Neural progenitor cell (in vitro differentiated cells): Measurements from ENCODE around the gene TCEANC.

Experiments
- EZH2 ChIP-seq: fragments of 200-600 bp; sonication (generic); IDR thresholded peaks from 2 replicates; pipeline ENCODE4 v1.6.1; 2017; ENCODE audit warnings: antibody characterized with exemption, mild to moderate bottlenecking, moderate library complexity
- TF ChIP-seq, protein P1 (sequence below): fragments of 200-600 bp; sonication (generic); IDR thresholded peaks from 2 replicates; pipeline ENCODE4 v1.5.1; 2017; ENCODE audit warnings: antibody characterized with exemption, mild to moderate bottlenecking

DNA sequence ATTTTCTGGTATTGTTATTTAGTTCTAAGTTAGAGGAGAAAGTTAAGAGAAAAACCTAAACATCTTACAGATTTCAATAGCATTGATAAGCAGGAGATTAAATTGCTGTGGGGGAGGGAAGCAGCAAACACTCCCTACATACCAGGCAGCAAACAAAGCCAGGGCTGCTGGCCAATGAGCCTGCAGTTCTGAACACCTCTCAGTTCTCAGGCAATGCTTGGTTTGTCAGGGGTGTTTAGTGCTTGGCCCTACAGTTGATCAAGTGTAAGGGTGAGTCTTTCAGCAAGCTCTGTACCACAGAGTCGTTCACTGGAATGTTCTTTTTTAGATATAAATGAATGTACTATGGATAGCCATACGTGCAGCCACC, 45.0 kb upstream of the TCEANC start:
- no peak for TF ChIP-seq EZH2
- TF ChIP-seq, protein P1, sequence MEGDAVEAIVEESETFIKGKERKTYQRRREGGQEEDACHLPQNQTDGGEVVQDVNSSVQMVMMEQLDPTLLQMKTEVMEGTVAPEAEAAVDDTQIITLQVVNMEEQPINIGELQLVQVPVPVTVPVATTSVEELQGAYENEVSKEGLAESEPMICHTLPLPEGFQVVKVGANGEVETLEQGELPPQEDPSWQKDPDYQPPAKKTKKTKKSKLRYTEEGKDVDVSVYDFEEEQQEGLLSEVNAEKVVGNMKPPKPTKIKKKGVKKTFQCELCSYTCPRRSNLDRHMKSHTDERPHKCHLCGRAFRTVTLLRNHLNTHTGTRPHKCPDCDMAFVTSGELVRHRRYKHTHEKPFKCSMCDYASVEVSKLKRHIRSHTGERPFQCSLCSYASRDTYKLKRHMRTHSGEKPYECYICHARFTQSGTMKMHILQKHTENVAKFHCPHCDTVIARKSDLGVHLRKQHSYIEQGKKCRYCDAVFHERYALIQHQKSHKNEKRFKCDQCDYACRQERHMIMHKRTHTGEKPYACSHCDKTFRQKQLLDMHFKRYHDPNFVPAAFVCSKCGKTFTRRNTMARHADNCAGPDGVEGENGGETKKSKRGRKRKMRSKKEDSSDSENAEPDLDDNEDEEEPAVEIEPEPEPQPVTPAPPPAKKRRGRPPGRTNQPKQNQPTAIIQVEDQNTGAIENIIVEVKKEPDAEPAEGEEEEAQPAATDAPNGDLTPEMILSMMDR: no peak
